HUDEP-2 (cell line): ENCODE results near the gene GSTCD.
"Not testable (repeated sequence)": the region's sequence is repeated elsewhere in the genome, so short reads cannot be mapped to it uniquely, and the experiment has no call there.

ENCODE experiments used
- DNase-seq, 76 experiments: peaks; one replicate each; lab custom pipeline; 2025; ENCODE audit not compliant: unreplicated experiment in 76 of 76; lab: John Stamatoyannopoulos, UW

The GSTCD gene

DNA sequence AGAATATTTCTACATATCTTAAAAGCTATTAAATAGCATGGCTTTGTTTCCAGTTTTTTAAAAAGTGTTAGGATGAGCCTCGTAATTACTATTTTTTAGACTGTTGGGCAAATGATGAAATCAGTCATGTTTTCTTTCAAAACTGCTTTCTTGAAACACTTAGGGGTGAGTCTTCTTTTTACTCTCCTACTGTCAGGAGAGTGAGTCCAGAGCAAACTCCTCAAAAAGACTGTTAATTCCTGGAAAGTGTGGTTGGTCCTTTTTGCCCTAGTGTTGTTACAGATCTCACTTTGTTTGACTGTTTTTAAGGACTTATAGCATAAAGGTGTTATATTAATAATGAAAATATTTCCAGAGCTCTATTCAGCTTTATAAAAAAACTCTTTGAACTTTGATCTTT is 6.3 kb downstream of the GSTCD start:
- DNase-seq: peak in 4 of 76 experiments; percentile 3 to 13 (median 8)

DNA sequence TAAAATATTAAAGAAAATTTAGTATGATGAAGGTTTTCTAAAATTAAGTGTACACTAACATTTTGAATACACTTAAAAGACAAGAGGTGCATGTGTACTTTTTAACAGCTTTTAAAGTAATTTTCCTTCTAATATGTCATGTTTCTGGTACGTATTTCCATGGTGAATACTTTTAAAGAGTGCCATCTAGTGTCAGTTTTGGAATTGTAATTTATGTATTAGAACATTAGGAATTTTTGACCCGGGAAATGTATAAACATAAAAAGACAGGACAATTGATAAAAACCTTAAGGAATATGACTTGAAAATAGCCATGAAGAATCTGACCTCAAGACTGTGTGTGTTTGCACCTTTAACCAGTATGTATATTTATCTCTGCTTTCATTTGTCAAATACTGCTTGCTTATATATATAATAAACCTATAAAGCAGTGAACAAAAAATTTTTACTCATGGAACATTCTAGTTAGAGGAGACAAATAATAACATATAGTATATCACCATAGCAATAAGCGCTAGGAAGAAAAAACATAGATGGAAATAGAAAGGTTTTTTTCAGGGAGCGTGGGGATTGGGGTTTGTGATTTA is 7.2 kb downstream of the GSTCD start:
- DNase-seq: peak in 21 of 76 experiments; percentile 1 to 51 (median 15)

DNA sequence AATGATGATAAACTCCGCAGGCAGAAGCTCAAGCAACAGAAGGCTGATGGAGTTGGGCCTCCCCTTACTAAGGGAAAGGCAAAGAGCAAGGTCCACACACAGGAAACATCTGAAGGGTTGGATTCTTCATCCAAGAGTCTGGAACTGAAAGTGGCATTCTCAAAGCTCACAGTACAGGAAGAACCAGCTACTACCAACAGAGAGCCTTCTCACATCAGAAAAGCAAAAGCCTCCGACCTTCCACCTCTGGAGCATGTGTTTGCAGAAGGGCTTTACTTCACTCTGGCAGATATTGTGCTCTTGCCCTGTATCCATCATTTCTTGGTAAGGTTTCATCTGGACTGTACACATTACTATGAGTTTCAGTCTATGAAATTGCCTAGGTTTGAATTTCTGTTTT is 10.6 kb downstream of the GSTCD start:
- DNase-seq: no peak

DNA sequence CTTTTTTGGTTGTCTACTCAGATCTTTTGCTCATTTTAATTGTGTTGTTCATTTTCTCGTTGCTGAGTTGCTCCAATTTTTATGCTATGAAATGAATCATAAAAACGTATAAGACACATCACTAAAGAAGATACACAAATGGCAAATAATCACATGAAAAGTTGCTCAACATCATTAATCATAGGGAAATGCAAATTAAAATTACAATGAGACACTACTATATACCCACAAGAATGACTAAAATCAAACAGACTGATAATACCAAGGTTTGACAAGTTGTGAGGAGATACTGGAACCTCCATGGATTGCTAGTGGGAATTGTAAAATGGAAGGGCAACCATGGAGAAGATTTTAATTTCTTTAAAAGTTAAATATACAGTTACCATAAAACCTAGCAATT is 17.0 kb downstream of the GSTCD start:
- no peak for DNase-seq

DNA sequence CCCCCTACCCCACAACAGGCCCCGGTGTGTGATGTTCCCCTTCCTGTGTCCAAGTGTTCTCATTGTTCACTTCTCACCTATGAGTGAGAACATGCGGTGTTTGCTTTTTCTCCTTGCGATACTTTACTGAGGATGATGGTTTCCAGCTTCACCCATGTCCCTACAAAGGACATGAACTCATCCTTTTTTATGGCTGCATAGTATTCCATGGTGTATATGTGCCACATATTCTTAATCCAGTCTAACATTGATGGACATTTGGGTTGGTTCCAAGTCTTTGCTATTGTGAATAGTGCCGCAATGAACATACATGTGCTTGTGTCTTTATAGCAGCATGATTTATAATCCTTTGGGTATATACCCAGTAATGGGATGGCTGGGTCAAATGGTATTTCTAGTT is 21.3 kb downstream of the GSTCD start:
- DNase-seq: not testable (repeated sequence)

DNA sequence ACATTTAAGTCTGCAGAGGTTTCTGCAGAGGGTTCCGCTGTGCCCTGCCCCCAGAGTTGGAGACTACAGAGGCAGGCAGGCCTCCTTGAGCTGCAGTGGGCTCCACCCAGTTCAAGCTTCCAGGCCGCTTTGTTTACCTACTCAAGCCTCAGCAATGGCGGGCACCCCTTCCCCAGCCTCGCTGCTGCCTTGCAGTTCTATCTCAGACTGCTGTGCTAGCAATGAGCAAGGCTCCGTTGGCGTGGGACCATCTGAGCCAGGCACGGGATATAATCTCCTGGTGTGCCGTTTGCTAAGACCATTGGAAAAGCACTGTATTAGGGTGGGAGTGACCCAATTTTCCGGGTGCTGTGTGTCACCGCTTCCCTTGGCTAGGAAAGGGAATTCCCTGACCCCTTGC is 26.6 kb downstream of the GSTCD start:
- DNase-seq: not testable (repeated sequence)

DNA sequence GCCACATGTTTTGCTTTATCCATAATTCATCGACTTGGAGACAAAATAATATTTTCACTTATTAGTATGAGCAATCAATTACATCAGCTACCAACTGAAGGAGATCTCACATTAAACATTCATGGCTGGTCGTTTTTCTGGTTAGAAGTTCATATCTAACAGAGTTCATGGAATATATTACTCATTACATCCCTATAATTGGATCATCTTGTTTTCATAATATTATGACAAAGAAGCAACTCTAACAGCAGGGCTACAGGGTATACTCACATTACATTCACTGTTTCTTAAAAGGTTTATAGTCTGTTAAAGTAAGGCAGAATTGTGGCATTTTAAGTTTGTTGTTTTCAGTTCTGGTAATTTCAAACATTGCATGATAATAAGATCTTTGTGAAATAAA is 33.0 kb downstream of the GSTCD start:
- no peak for DNase-seq

DNA sequence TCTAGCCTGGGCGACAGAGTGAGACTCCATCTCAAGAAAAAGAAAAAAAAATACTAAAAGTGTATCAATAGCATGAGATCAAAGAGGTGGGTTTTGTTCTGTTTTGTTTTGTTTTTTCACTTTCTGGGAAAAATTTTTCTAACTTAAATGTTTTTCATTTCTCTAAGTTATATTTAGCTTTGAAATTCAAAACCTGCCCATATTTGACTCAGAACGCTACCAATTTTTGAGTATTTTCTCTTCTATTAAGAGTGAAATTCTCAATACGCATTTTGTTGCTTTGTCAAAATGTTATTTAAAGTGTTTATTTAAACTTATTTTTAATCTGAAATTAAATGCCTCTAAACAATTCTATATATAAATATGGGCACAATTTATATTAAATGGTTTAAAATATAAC is 39.6 kb downstream of the GSTCD start:
- DNase-seq: no peak

DNA sequence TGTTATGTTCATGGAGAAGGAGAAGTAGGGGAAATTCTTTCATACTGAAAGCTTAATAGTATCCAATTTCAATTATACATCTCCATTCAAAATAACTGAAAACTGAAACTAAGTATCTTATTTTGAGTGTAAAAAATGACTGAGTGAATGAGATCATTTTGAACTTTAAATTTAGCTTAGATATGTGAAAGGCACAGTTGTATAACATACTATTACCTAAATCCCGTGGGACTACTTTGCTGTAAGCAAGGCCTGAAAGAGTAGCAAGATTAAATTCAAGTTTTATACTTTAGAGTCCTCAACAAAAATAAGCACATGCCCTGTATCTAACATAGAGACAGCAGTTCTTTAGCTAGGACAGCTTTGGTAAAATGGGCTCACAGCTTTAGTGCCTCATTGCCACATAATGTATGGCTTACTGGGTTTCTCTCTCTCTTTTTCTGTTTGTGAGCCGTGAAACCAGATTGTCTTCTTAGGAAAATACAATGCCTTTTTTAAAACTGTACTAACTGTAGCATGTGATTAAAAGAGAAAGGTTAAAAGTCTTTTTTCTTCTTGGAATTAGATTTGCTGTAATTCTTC is 43.2 kb downstream of the GSTCD start:
- DNase-seq: no peak

DNA sequence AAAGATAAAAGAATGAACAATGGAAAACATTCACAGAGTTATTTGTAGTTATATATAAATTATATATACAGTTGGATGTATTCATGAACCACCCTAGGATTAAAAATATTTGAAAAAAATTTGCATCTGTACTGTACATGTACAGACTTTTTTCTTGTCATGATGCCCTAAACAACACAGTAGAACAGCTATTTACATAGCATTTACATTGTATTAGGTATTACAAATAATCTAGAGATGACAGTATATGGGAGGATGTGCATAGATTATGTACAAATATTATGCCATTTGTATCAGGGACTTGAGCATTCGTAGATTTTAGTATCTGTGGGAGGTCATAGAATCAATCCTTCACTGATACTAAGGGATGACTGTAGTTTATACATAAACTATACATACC is 44.8 kb downstream of the GSTCD start:
- no peak for DNase-seq

DNA sequence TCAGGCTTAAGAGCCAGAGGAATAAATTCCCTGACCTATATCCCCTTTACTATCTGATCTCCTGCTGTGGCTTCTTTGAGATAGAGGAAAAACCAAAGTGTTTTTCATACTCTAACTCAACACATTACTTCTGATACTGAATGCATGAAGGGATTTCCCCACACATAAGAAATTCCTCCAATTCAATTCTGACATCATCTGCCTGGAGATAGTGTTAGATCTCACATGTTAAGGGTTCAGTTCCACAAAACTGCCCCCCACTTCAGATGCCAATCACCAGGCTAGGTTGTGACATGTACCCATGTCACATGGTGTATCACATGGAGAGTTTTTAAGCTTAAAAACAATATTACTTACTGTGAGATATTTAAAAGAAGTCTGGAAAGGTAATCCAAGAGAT is 46.8 kb downstream of the GSTCD start:
- DNase-seq: no peak

DNA sequence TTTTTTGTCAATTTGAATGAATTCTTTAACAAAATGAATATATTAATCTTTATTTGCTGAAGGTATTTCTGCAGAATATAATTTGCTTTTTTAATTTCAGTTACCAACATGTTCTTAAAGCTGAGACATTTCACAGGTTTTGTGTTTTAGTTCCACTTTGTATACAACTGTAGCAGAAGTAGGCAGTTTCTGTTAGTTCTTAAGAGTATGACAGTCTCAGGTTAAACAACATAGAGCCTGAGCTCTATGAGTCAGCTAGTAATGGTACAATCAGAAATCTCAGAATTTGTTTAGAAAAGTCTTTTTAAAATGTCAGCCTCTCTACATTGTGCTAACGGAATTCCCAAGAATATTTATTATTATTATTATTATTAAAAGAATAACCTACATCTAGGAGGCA is 50.4 kb downstream of the GSTCD start:
- no peak for DNase-seq

DNA sequence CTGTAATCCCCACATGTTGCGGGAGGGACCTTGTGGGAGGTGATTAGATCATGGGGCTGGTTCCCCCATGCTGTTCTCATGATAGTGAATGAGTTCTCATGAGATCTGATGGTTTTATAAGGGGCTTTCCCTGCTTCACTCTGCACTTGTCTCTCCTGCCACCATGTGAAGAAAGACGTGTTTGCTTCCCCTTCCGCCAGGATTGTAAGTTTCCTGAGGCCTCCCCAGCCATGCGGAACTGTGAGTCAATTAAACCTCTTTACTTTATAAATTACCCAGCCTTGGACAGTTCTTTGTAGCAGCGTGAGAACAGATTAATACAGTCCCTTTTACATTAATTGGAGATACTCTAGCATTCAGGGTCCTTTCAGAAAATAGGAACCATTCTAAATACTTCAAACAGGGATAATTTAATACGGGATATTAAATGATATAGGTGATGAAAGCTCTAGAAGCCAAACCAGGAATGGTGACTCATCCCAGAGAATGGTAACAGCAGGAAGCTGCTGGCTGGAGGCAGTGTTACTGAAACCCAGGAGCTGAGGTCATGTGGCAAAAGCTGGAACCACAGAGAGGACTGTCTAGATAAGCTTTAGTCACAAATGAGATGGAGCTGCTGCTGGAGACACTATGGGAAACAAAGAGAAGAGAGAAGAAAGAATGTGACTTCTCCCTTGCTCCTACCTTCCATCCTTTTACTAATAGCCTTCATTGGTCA is 57.3 kb downstream of the GSTCD start:
- no peak for DNase-seq

DNA sequence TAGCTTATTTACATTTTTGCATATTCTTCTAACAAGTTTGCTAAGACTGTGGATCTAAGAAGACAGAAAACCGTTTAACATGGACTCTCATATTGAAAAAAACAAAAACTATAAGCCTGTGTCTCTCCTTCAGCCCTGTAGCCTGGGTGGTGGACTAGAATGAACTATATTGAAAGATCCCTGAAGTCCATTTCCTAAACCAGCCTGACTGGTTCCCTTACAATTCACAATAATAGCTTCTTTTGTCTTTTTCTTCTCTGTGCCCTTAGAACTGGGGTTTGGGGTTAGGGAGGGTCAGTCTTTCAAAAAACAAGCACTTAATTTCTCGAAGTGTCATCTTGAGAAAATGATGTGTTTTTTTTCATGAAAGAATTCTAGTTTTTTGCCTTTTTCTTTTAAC is 59.0 kb downstream of the GSTCD start:
- DNase-seq: no peak

DNA sequence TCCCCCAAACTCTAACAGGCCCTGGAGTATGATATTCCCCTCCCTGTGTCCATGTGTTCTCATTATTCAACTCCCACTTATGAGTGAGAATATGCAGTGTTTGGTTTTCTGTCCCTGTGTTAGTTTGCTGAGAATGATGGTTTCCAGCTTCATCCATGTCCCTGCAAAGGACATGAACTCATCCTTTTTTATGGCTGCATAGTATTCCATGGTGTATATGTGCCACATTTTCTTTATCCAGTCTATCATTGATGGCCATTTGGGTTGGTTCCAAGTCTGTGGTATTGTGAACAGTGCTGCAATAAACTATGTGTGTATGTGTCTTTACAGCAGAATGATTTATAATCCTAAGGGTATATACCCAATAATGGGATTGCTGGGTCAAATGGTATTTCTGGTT is 61.9 kb downstream of the GSTCD start:
- not testable (repeated sequence) for DNase-seq

DNA sequence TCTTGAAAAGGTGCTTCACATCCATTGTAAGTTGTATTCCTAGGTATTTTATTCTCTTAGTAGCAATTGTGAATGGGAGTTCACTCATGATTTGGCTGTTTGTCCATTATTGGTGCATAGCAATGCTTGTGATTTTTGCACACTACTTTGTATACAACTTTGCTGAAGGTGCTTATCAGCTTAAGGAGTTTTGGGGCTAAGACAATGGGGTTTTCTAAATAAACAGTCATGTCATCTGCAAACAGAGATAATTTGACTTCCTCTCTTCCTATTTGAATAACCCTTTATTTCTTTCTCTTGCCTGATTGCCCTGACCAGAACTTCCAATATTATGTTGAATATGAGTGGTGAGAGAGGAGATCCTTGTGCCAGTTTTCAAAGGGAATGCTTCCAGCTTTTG is 63.5 kb downstream of the GSTCD start:
- peak in 1 of 76 experiments; percentile 2 for DNase-seq

DNA sequence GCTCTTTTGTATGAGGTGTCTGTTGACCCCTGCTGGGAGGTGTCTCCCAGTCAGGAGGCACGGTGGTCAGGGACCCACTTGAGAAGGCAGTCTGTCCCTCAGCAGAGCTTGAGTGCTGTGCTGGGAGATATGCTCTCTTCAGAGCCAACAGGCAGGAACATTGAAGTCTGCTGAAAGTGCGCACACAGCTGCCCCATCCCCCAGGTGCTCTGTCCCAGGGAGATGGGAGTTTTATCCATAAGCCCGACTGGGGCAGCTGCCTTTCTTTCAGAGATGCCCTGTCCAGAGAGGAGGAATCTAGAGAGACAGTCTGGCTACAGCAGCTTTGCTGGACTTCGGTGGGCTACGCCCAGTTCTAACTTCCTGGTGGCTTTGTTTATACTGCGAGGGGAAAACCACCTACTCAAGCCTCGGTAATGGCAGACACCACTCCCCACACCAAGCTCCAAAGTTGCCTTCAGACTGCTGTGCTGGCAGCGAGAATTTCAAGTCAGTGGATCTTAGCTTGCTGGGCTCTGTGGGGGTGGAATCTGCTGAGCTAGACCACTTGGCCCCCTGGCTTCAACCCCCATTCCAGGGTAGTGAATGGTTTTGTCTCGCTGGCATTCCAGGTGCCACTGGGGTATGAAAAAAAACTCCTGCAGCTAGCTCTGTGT is 67.3 kb downstream of the GSTCD start:
- DNase-seq: not testable (repeated sequence)

DNA sequence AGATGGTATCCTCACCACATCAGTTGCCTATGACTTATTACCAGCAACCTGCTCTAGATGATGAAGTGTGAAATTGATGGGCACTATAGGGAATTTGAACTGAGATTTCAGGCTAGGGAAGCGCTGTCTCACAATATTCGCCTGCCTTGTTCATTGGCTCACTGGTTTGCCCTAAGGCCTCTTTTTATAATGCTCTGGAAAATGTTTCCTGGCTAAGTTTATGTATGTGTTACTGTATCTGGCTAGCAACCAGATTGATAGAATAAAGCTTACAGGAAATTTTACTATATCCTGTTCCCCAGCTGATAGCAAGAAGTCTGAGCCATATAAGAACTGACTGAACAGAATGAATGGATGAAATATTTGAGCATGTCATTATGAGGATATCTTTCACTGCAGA is 71.6 kb downstream of the GSTCD start:
- no peak for DNase-seq

DNA sequence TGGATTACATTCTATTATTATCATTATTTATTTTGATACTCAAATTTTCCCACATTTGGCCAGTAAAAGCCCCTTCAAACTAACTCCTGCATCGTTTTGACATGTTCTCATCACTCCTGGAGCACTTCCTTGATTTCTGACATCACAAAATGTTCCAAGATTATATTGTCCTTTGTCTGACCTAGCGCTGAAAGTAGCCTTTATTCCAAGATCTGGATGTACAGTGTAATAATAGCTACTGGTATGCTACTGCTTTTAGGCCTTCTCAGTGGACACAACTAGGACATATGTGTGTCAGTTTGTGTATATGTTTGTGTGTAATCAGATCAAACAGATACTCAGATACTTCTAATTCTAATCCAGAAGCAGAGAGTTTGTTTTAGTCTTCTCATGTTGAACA is 76.2 kb downstream of the GSTCD start:
- no peak for DNase-seq

DNA sequence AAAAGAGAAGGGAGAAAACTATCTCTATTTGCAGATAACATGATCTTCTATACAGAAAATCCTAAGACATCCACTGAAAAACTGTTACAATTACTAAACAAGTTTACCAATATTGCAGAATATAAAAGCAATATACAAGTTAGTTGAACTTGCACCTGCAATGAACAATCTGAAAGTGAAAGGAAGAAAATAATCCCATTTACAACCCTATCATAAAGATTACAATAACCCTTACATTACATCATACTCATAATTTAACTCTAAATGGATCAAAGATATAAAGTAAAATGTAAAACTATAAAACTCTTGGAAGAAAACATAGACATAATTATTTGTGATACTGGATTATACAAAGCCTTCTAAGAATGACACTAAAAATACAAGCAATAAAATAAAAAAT is 77.2 kb downstream of the GSTCD start:
- DNase-seq: no peak

DNA sequence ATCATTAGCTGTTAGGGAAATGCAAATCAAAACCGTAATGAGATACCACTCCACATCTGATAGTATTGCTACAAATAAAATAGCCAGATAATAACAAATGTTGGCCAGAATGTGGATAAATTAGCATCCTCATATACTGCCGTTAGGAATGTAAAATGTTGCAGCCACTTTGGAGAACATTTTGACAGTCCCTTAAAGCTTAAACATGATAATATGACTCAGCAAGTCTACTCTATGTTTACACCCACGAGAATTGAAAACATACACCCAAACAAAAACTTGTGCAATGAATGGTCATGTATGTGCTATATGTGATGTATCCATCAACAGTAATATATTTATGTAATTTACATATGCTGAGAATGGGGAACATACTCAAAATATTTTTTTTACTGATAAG is 78.2 kb downstream of the GSTCD start:
- no peak for DNase-seq

DNA sequence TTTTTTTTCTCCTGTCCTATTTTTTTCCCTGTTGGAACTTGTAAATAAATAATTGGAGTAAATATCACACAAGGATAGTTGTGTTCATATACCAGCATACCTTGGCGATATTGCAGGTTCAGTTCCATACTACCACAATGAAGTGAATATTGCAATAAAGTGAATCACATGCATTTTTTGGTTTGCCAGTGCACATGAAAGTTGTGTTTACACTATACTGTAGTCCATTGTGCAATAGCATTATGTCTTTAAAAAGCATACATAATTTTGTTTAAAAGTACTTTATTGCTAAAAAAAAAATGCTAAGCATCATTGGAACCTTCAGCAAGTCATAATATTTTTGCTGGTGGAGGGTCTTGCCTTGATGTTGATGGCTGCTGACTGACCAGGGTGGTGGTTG is 88.6 kb downstream of the GSTCD start:
- DNase-seq: no peak
